Caco-2 (cell line): ENCODE measurements around the gene ARHGAP8. TPM values are rescaled to one million over a fixed set of nuclear protein-coding genes. Genes with fewer than 3 reads are reported as not detected.

ENCODE experiments used
- BruUV-seq: library from RNA; stranded (reverse); fragments of 400-500 nt; replicated peaks from 2 replicates; lab custom pipeline; 2021; lab: Mats Ljungman, UMichigan
- CTCF ChIA-PET: fragments of 300-600 bp; sonication (Branson Sonifier 250); formaldehyde crosslinking; loops from one replicate; lab custom pipeline; 2022; ENCODE audit warnings: antibody characterized with exemption; lab: Charles Lee
- POLR2A ChIA-PET: fragments of 300-600 bp; sonication (Branson Sonifier 250); formaldehyde crosslinking; loops from one replicate; lab custom pipeline; 2022; ENCODE audit warnings: antibody characterized with exemption; lab: Charles Lee
- DNase-seq, 2 experiments: peaks; one replicate each; pipeline versions ENCODE4 v3.0.0 to v3.0.0-alpha.2; 2020 to 2022
- H3K27me3 ChIP-seq: replicated peaks from 2 replicates; pipeline ENCODE4 v1.6.0; 2011; ENCODE audit warnings: low read length; ENCODE audit not compliant: control insufficient read depth, insufficient read depth
- H3K36me3 ChIP-seq: 2 replicates; pipeline ENCODE4 v1.5.1; 2011; ENCODE audit warnings: low read length; ENCODE audit not compliant: control insufficient read depth, insufficient read depth
- H3K4me1 ChIP-seq: fragments of 250-450 bp; sonication (Bioruptor Pico); 2 replicates; pipeline ENCODE4 v1.5.1; 2020; ENCODE audit warnings: mild to moderate bottlenecking
- H3K4me3 ChIP-seq: 2 replicates; pipeline ENCODE4 v1.5.1; 2011; ENCODE audit warnings: low read depth, mild to moderate bottlenecking, control low read depth, low read length
- H3K9me3 ChIP-seq: fragments of 250-450 bp; sonication (Bioruptor Pico); 2 replicates; pipeline ENCODE4 v1.5.1; 2020; ENCODE audit warnings: mild to moderate bottlenecking, moderate library complexity
- H3K27ac Mint-ChIP-seq: one replicate; pipeline ENCODE4 v1.8.0; 2022; ENCODE audit warnings: mixed read lengths; ENCODE audit not compliant: unreplicated experiment
- H3K27me3 Mint-ChIP-seq: one replicate; pipeline ENCODE4 v1.8.0; 2022; ENCODE audit warnings: mixed read lengths; ENCODE audit not compliant: insufficient read depth, unreplicated experiment
- H3K36me3 Mint-ChIP-seq: one replicate; pipeline ENCODE4 v1.8.0; 2022; ENCODE audit warnings: mild to moderate bottlenecking, mixed read lengths; ENCODE audit not compliant: insufficient read depth, unreplicated experiment
- H3K4me1 Mint-ChIP-seq: one replicate; pipeline ENCODE4 v1.8.0; 2022; ENCODE audit warnings: low read depth, mixed read lengths; ENCODE audit not compliant: unreplicated experiment
- H3K4me3 Mint-ChIP-seq: one replicate; pipeline ENCODE4 v1.8.0; 2022; ENCODE audit warnings: mild to moderate bottlenecking, moderate library complexity, mixed read lengths; ENCODE audit not compliant: unreplicated experiment
- H3K9me3 Mint-ChIP-seq: one replicate; pipeline ENCODE4 v1.8.0; 2022; ENCODE audit warnings: mixed read lengths; ENCODE audit not compliant: unreplicated experiment
- CTCF ChIP-seq, 2 experiments: fragments of 200-600 bp in 1 of 2; IDR thresholded peaks; 1 replicate in 1 of 2; 2 replicates in 1 of 2; pipeline versions ENCODE4 v1.5.1 to v1.8.0; 2011 to 2022; ENCODE audit warnings: antibody characterized with exemption in 1 of 2, control low read depth in 1 of 2, inconsistent platforms in 1 of 2, low read depth in 1 of 2, low read length in 1 of 2, mild to moderate bottlenecking in 1 of 2, moderate library complexity in 1 of 2; ENCODE audit not compliant: insufficient read depth in 1 of 2, severe bottlenecking in 1 of 2, unreplicated experiment in 1 of 2
- intact Hi-C: fragments of 100-400 bp; cut with micrococcal nuclease; formaldehyde crosslinking; loops from one replicate; pipeline ENCODE4 v1.10.0; 2022; ENCODE audit not compliant: unreplicated experiment
- total RNA-seq: library from RNA; stranded (reverse); gene quantifications from 2 replicates; pipeline ENCODE4 v1.2.3, GENCODE V29; 2022

Gene ARHGAP8
- total RNA-seq, 1 experiment from 2014 or later = 81.5 TPM

- Mint-ChIP-seq H3K4me1 (no peaks in the 10 kb centered on the region), H3K36me3 (no peaks in the 10 kb centered on the region), H3K27me3 (no peaks in the 10 kb centered on the region), H3K4me3 (no peak overlapping the region), H3K9me3 (no peaks in the 10 kb centered on the region), H3K27ac (no peak overlapping the region)
- H3K36me3 ChIP-seq = no peaks in the 10 kb centered on the region
- ChIA-PET CTCF (no interaction called here), POLR2A (no interaction called here)
- no TSS peak for BruUV-seq
- no peaks in the 10 kb centered on the region for H3K9me3 ChIP-seq
- intact Hi-C loops = no loop called here
- TF ChIP-seq CTCF (IDR thresholded peaks at IDR 0.05; ENCODE audit: insufficient read depth in 1 of 2, low read depth in 1 of 2, low read length in 1 of 2, severe bottlenecking in 1 of 2, unreplicated experiment in 1 of 2) = no peak
- no peaks in the 10 kb centered on the region for H3K27me3 ChIP-seq
- no peak overlapping the region for H3K4me3 ChIP-seq
- DNase-seq = peak in 1 of 2 experiments; percentile 33
- H3K4me1 ChIP-seq = no peaks in the 10 kb centered on the region
Measured at GRCh38 chr22:44890416-44891292, 138.3 kb downstream of the ARHGAP8 start.

- Histone ChIP-seq H3K4me1 (no peaks in the 10 kb centered on the region), H3K27me3 (no peaks in the 10 kb centered on the region), H3K9me3 (no peaks in the 10 kb centered on the region), H3K4me3 (no peak overlapping the region), H3K36me3 (no peaks in the 10 kb centered on the region)
- Mint-ChIP-seq H3K9me3 (no peaks in the 10 kb centered on the region), H3K36me3 (no peaks in the 10 kb centered on the region), H3K27ac (no peak overlapping the region), H3K27me3 (no peaks in the 10 kb centered on the region), H3K4me1 (no peaks in the 10 kb centered on the region), H3K4me3 (no peak overlapping the region)
- BruUV-seq = no TSS peak
- TF ChIP-seq CTCF (IDR thresholded peaks at IDR 0.05; ENCODE audit: insufficient read depth in 1 of 2, low read depth in 1 of 2, low read length in 1 of 2, severe bottlenecking in 1 of 2, unreplicated experiment in 1 of 2) = no peak
- ChIA-PET CTCF (no interaction called here), POLR2A (no interaction called here)
- DNase-seq = peak in 1 of 2 experiments; percentile 25
- intact Hi-C loops = no loop called here
Measured at GRCh38 chr22:44891293-44891747, 138.9 kb downstream of the ARHGAP8 start.

- TF ChIP-seq CTCF (IDR thresholded peaks at IDR 0.05; ENCODE audit: insufficient read depth in 1 of 2, low read depth in 1 of 2, low read length in 1 of 2, severe bottlenecking in 1 of 2, unreplicated experiment in 1 of 2) = no peak
- ChIA-PET CTCF (no interaction called here), POLR2A (no interaction called here)
- Histone ChIP-seq H3K36me3 (no peaks in the 10 kb centered on the region), H3K4me3 (no peak overlapping the region), H3K27me3 (no peaks in the 10 kb centered on the region), H3K9me3 (no peaks in the 10 kb centered on the region), H3K4me1 (no peaks in the 10 kb centered on the region)
- no peaks in the 10 kb centered on the region for H3K4me1 Mint-ChIP-seq
- DNase-seq = peak in 1 of 2 experiments; percentile 12
- H3K9me3 Mint-ChIP-seq = no peaks in the 10 kb centered on the region
- H3K27me3 Mint-ChIP-seq = peaks cover 3% of the 10 kb centered on the region
- no peak overlapping the region for H3K27ac Mint-ChIP-seq
- BruUV-seq = no TSS peak
- H3K36me3 Mint-ChIP-seq = no peaks in the 10 kb centered on the region
- no peak overlapping the region for H3K4me3 Mint-ChIP-seq
- intact Hi-C loops = no loop called here
Measured at GRCh38 chr22:44891791-44892190, 139.4 kb downstream of the ARHGAP8 start.
